T-helper 2 cell treated with Interferon-gamma antibody and Interleukin-4, amounts not matched to agents 5 μg/mL and 100 μg/mL, for 36 hours (primary cell): ENCODE results near the gene TMEM115.

Source experiments
- DNase-seq: peaks from one replicate; pipeline ENCODE4 v3.0.0; 2021; ENCODE audit warnings: low spot score
- H3K27ac Mint-ChIP-seq: one replicate; pipeline ENCODE4 v1.8.0; 2021; ENCODE audit warnings: mild to moderate bottlenecking, mixed read lengths
- H3K27me3 Mint-ChIP-seq: one replicate; pipeline ENCODE4 v1.8.0; 2021; ENCODE audit warnings: low read depth, mixed read lengths
- H3K36me3 Mint-ChIP-seq: one replicate; pipeline ENCODE4 v1.8.0; 2021; ENCODE audit warnings: low read depth, mixed read lengths
- H3K4me1 Mint-ChIP-seq: one replicate; pipeline ENCODE4 v1.8.0; 2021; ENCODE audit warnings: low read depth, mixed read lengths
- H3K4me3 Mint-ChIP-seq: one replicate; pipeline ENCODE4 v1.8.0; 2022; ENCODE audit warnings: mild to moderate bottlenecking, moderate library complexity, mixed read lengths
- H3K9me3 Mint-ChIP-seq: one replicate; pipeline ENCODE4 v1.8.0; 2021; ENCODE audit warnings: mixed read lengths

Gene TMEM115

DNA sequence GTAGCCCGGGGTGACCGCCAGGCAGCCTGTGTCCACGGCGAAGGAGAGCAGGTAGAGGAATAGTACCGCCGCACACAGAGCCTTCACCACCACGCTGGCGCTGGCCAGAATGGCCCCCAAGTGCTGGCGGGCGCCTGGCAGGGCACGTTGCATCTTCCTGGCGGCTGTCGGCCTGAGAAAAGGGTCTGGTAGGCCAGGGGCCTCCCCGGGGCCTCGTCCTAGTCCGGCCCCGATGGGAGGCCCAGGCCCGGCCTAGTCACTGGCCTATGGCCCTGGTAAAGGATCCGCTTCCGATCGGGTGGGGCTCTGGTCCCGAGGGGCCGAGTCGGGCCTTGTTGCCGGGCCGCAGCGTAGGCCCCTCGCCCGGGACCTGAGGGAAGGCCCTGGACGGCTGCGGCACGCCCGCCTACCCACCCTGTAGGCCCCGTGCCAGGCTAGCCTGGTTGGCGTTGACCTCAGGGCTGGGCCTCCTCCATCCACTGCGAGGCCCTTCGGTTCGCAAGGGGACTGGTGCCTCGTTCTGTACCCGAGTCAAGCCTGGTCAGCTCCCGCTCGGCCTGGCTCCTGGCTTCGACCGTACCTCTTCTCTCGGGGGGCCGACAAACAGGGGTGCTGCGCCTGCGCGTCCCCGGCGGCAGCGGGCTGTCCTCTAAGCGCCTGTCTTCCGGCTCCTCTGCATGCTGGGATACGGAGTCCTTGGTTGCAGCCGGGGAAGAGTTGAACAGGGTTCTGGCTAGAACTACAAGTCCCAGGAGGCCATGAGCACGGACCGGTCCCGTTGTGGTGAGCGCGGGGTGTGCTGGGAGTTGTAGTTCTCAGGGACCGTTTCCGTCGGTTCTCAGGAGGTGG lies at the start of gene TMEM115:
Gene TMEM115 (minus strand): TSS at position 611 of the 849 bp plus-strand sequence. CDS start 458 bp downstream, at position 153.
- H3K27me3 Mint-ChIP-seq: no peaks in the 10 kb centered on the region
- H3K4me1 Mint-ChIP-seq: peaks cover 31% of the 10 kb centered on the region
- H3K36me3 Mint-ChIP-seq: peaks cover 24% of the 10 kb centered on the region
- H3K4me3 Mint-ChIP-seq: peak within 1 kb of the TSS; percentile 98
- H3K9me3 Mint-ChIP-seq: no peaks in the 10 kb centered on the region
- peak within 1 kb of the TSS; percentile 95 for H3K27ac Mint-ChIP-seq
- DNase-seq: peak; percentile 96

DNA sequence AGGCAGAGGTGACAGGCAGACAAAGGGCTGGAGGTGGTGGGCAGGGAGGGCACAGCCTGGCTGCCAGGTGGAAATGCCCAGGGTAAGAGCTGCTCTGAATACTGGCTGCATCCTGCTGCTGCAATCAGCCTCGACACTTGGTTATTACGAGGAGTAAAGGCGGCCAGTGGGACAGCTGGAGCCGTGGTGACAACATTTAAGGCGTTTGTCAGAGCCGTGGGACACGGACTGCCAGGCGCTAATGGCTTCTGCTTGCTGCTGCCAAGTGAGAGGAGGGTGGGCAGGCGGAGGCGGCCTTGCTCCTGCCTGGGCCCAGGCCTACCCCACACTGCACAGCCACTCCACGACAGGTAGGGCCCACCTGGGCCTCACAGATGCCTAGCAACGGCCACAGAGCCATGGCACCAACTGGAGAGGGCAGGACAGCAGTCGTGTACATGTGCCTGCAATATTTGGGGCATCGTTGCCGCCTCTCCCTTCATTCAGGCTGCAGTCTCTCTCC lies 49.2 kb upstream of the TMEM115 start:
- Mint-ChIP-seq H3K4me1 (no peaks in the 10 kb centered on the region), H3K27me3 (no peaks in the 10 kb centered on the region), H3K9me3 (no peaks in the 10 kb centered on the region), H3K27ac (no peak overlapping the region), H3K36me3 (no peaks in the 10 kb centered on the region), H3K4me3 (no peak overlapping the region)
- no peak for DNase-seq

DNA sequence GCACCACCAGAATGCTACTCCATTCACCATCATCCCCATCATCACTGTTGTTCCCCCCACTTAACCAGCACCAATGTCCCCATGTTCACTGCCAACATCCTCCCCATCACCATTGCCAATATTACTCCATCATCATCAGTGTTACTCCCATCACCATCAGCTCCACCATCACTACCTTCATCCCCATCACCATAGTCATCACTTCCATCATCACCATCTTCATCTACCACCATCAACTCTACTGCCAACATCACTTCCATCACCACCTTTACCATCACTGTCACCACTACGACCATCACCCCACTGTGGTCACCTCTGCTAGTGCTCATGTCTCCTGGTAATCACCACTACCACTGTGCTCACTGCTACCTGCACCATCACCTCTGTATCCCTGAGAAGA lies 47.2 kb upstream of the TMEM115 start:
- no peaks in the 10 kb centered on the region for H3K4me1 Mint-ChIP-seq
- H3K9me3 Mint-ChIP-seq: no peaks in the 10 kb centered on the region
- H3K27me3 Mint-ChIP-seq: no peaks in the 10 kb centered on the region
- no peak overlapping the region for H3K4me3 Mint-ChIP-seq
- no peak for DNase-seq
- H3K27ac Mint-ChIP-seq: no peak overlapping the region
- no peaks in the 10 kb centered on the region for H3K36me3 Mint-ChIP-seq

GRCh38 chr3:50405249-50405648 lies 45.9 kb upstream of the TMEM115 start:
- H3K4me3 Mint-ChIP-seq: no peak overlapping the region
- H3K4me1 Mint-ChIP-seq: no peaks in the 10 kb centered on the region
- H3K27me3 Mint-ChIP-seq: no peaks in the 10 kb centered on the region
- peak; percentile 10 for DNase-seq
- H3K27ac Mint-ChIP-seq: no peak overlapping the region
- H3K36me3 Mint-ChIP-seq: no peaks in the 10 kb centered on the region
- no peaks in the 10 kb centered on the region for H3K9me3 Mint-ChIP-seq

DNA sequence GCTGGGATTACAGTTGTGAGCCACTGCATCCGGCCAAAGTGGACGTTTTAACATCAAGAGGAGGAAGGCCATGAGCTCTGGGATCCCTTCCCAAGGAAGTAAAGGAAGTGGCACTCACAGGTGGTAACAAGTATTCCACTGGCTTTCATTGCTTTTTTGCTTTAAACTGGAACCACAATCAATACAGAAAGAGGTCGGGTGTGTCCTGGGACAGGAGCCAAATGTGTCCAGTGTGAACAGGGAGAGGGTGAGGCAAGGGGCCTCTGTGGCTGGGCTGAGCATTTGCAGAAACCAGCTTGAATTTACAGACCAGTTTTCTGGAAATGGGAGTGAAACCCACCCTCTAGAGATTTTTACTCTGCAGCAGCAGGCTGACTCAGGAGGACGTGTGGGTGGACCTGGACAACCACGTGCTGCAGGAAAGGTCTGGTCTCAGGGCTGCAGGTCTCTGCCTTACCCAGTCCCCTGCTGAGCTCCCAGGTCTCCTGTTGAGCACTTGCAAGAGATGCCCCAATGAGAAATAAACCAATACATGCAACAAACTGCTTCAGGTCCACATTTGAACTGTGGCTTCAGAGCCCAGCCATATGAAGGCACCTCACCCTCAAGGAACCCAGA lies 42.8 kb upstream of the TMEM115 start:
- Mint-ChIP-seq H3K27me3 (no peaks in the 10 kb centered on the region), H3K4me1 (no peaks in the 10 kb centered on the region), H3K4me3 (no peak overlapping the region), H3K9me3 (no peaks in the 10 kb centered on the region), H3K36me3 (no peaks in the 10 kb centered on the region), H3K27ac (no peak overlapping the region)
- DNase-seq: no peak

GRCh38 chr3:50396502-50396901 lies 37.2 kb upstream of the TMEM115 start:
- Mint-ChIP-seq H3K4me3 (no peak overlapping the region), H3K27ac (no peak overlapping the region), H3K27me3 (no peaks in the 10 kb centered on the region), H3K4me1 (peaks cover 4% of the 10 kb centered on the region), H3K9me3 (no peaks in the 10 kb centered on the region), H3K36me3 (no peaks in the 10 kb centered on the region)
- DNase-seq: no peak

DNA sequence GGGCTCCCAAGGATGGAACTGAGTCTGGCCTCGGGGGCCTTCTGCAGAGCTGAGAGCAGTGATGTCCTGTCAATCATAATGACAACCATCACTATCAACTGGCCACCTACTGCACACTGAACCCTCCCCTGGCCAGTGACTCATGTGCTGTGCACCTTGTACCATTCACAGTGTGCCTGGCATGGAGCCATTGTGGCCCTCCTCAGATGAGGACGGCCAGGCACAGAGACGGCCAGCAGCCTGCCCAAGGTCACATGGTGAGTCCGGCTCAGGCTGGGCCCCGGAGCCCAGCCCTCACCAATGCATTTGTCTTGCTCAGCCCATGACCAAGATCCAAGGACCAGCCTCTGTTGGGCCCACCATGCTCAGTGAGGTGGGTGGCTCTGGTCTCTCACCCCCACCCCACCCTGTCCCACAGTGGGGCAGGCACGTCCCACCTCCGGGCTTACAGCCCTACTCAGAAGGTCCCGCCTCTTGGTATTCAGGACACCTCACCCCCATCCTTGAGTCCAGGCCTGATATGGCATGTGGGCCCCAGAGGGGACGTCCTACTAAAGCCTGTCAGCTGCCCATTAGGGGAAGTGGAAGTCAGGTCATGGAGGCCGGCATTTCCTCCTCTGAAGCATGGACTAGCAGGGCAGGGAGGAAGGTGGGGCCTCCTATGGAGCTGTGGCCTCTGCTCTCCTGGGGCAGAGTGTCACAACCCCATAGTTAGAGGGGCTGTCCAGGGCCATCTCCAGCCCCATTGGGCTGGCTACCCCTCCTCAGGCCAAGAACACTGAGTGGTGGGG lies 35.9 kb upstream of the TMEM115 start:
- Mint-ChIP-seq H3K4me3 (no peak overlapping the region), H3K27me3 (no peaks in the 10 kb centered on the region), H3K36me3 (no peaks in the 10 kb centered on the region), H3K4me1 (peaks cover 4% of the 10 kb centered on the region), H3K27ac (no peak overlapping the region), H3K9me3 (no peaks in the 10 kb centered on the region)
- no peak for DNase-seq

GRCh38 chr3:50393061-50393460 lies 33.7 kb upstream of the TMEM115 start:
- no peaks in the 10 kb centered on the region for H3K36me3 Mint-ChIP-seq
- H3K27me3 Mint-ChIP-seq: no peaks in the 10 kb centered on the region
- no peak overlapping the region for H3K4me3 Mint-ChIP-seq
- no peaks in the 10 kb centered on the region for H3K9me3 Mint-ChIP-seq
- no peak for DNase-seq
- peaks cover 4% of the 10 kb centered on the region for H3K4me1 Mint-ChIP-seq
- H3K27ac Mint-ChIP-seq: no peak overlapping the region

GRCh38 chr3:50392101-50392715 lies 32.9 kb upstream of the TMEM115 start:
- Mint-ChIP-seq H3K4me3 (no peak overlapping the region), H3K27me3 (no peaks in the 10 kb centered on the region), H3K9me3 (no peaks in the 10 kb centered on the region), H3K4me1 (peaks cover 4% of the 10 kb centered on the region), H3K36me3 (no peaks in the 10 kb centered on the region), H3K27ac (no peak overlapping the region)
- no peak for DNase-seq

GRCh38 chr3:50390508-50391224 lies 31.3 kb upstream of the TMEM115 start:
- Mint-ChIP-seq H3K36me3 (no peaks in the 10 kb centered on the region), H3K9me3 (no peaks in the 10 kb centered on the region), H3K4me3 (no peak overlapping the region), H3K27ac (no peak overlapping the region), H3K27me3 (no peaks in the 10 kb centered on the region), H3K4me1 (peaks cover 4% of the 10 kb centered on the region)
- no peak for DNase-seq

DNA sequence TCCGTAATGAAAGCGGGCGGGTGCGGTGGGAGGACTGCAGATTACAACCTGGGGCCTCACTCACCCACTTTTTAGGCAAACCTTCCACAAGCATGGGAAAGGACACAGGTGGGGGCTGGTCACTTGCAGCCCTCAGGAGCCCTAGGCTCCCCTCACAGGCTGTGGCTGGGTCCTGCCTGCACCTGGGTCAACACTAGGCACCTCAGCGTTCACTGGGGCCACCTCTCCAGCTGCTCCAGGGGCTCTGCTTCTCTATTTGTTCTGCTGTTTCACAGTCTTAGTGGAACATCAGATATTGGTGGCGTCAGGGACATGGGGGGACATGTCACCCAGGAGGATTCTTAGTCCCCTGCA lies 30.1 kb upstream of the TMEM115 start:
- Mint-ChIP-seq H3K9me3 (no peaks in the 10 kb centered on the region), H3K4me3 (no peak overlapping the region), H3K4me1 (peaks cover 4% of the 10 kb centered on the region), H3K27ac (no peak overlapping the region), H3K27me3 (no peaks in the 10 kb centered on the region), H3K36me3 (no peaks in the 10 kb centered on the region)
- no peak for DNase-seq

DNA sequence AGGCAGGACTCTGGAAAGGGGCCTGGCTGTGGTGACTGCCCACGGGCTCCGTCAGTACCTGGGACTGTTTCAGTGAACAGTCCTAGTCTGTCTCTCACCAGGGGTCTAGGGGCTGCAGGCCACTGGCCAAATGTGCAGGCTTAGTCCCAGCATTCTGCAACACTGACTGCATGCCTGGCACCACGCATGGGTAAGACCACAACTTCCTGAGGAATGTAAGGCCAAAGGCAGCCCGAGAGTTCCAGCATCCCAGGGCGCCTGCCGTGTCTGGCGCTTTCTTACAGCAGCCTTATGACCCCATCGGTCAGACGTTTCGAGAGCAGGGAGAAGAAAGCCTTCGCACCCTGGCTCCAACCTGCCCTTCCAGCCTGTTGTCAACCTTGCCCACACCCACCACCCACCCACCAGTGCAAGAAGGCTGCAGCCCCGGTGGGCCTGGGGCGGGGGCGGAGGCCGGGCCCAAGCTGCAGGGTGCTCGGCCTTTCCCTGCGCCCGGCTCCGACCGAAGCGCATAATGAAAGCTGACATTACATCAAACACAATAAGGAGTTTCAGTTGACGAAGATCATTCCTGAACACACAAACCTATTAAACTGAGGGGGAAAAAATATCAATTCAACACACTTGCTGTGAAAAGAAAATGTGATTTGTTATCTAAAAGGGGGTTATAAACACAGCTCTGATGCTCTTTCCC lies 29.5 kb upstream of the TMEM115 start:
- H3K36me3 Mint-ChIP-seq: no peaks in the 10 kb centered on the region
- H3K27ac Mint-ChIP-seq: no peak overlapping the region
- H3K9me3 Mint-ChIP-seq: no peaks in the 10 kb centered on the region
- H3K4me1 Mint-ChIP-seq: peaks cover 4% of the 10 kb centered on the region
- no peaks in the 10 kb centered on the region for H3K27me3 Mint-ChIP-seq
- no peak overlapping the region for H3K4me3 Mint-ChIP-seq
- no peak for DNase-seq
